Activated T-cell treated with anti-CD3 and anti-CD28 coated beads, Interleukin-2, amount 50 U/mL, for 72 hours (primary cell): ENCODE results near the gene CST6. TPM values are rescaled to one million over a fixed set of nuclear protein-coding genes. Genes with fewer than 3 reads are reported as not detected.
"Not testable (repeated sequence)": the region's sequence is repeated elsewhere in the genome, so short reads cannot be mapped to it uniquely, and the experiment has no call there.

ENCODE experiments used
- ATAC-seq, 2 donors: fragments of 150-1000 bp; cut with Tn5 transposase; replicated peaks in 1 of 2; 2 replicates each; pipeline ENCODE4 v1.10.0; 2021; ENCODE audit warnings: moderate library complexity in 2 of 2, mild to moderate bottlenecking in 1 of 2
- DNase-seq, 2 donors: peaks; one replicate each; pipeline ENCODE4 v3.0.0; 2021 to 2022; ENCODE audit warnings: mixed read lengths in 1 of 2
- H3K27ac Mint-ChIP-seq: one replicate; pipeline ENCODE4 v1.8.0; 2022; ENCODE audit warnings: mild to moderate bottlenecking, moderate library complexity, mixed read lengths
- H3K27me3 Mint-ChIP-seq: one replicate; pipeline ENCODE4 v1.8.0; 2022; ENCODE audit warnings: low read depth, mixed read lengths
- H3K36me3 Mint-ChIP-seq, 2 donors: one replicate each; pipeline ENCODE4 v1.8.0; 2022; ENCODE audit warnings: mixed read lengths in 2 of 2, mild to moderate bottlenecking in 1 of 2; ENCODE audit not compliant: insufficient read depth in 2 of 2
- H3K4me1 Mint-ChIP-seq: one replicate; pipeline ENCODE4 v1.8.0; 2022; ENCODE audit warnings: low read depth, mixed read lengths
- H3K4me3 Mint-ChIP-seq, 2 donors: one replicate each; pipeline ENCODE4 v1.8.0; 2022; ENCODE audit warnings: mild to moderate bottlenecking in 2 of 2, mixed read lengths in 2 of 2, moderate library complexity in 2 of 2
- H3K9me3 Mint-ChIP-seq, 2 donors: one replicate each; pipeline ENCODE4 v1.8.0; 2022; ENCODE audit warnings: mixed read lengths in 2 of 2
- total RNA-seq, 2 donors: library from RNA; stranded (reverse); gene quantifications; one replicate each; pipeline ENCODE4 v1.2.3, GENCODE V29; 2022

Gene CST6
- total RNA-seq, 2 donors from 2014 or later: 0.34 to 0.79 TPM

GRCh38 chr11:66002648-66003225 is 9.1 kb upstream of the CST6 start:
- DNase-seq: peak in 1 of 2 donors; percentile 78
- H3K36me3 Mint-ChIP-seq: peaks cover 5 to 23% of the 10 kb centered on the region in 2 donors
- H3K4me1 Mint-ChIP-seq: peaks cover 42% of the 10 kb centered on the region
- no peaks in the 10 kb centered on the region for H3K9me3 Mint-ChIP-seq
- H3K27me3 Mint-ChIP-seq: no peaks in the 10 kb centered on the region
- H3K27ac Mint-ChIP-seq: peak overlapping the region; percentile 75
- peak overlapping the region; percentile 95 to 99 for H3K4me3 Mint-ChIP-seq
- peak; percentile 72 to 79 for ATAC-seq

- no peak for ATAC-seq
- no peak for DNase-seq
- H3K9me3 Mint-ChIP-seq: no peaks in the 10 kb centered on the region
Measured at GRCh38 chr11:66003291-66003690, 8.5 kb upstream of the CST6 start.

DNA sequence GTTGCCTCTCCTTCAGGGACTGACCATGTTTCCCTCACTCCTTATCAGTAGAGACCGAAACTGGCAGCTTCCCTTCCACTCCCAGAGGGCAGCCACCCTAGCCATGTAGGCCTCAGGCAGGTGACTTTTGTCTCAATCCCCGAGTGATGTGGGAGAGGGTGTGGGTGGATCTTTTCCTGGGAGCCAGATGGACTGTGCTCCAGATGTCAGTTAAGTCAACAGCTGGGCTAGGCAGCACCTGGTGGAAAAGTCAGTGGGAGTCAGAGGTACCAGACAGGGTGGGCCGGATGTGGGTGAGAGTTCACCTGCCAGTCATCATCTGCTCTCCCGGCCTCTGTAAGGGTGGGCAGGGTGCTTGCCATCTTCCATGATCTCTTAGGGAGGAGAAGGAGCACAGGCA is 7.6 kb upstream of the CST6 start:
- H3K36me3 Mint-ChIP-seq: peaks cover 3 to 16% of the 10 kb centered on the region in 2 donors
- H3K27ac Mint-ChIP-seq: no peak overlapping the region
- no peaks in the 10 kb centered on the region for H3K27me3 Mint-ChIP-seq
- ATAC-seq (no peak), DNase-seq (no peak)
- H3K9me3 Mint-ChIP-seq: no peaks in the 10 kb centered on the region
- peaks cover 33% of the 10 kb centered on the region for H3K4me1 Mint-ChIP-seq
- H3K4me3 Mint-ChIP-seq: peak overlapping the region; percentile 44 to 60

More at GRCh38 chr11:66003291-66003690, 8.5 kb upstream of the CST6 start:
- Mint-ChIP-seq H3K36me3 (peaks cover 3 to 22% of the 10 kb centered on the region in 2 donors), H3K4me3 (peak overlapping the region; percentile 92 to 95), H3K27me3 (no peaks in the 10 kb centered on the region), H3K27ac (peak overlapping the region; percentile 75), H3K4me1 (peaks cover 40% of the 10 kb centered on the region)

- Mint-ChIP-seq H3K27me3 (peaks cover 5% of the 10 kb centered on the region), H3K27ac (no peak overlapping the region), H3K9me3 (no peaks in the 10 kb centered on the region), H3K36me3 (peaks cover 3 to 11% of the 10 kb centered on the region in 2 donors), H3K4me3 (no peak overlapping the region), H3K4me1 (peaks cover 15% of the 10 kb centered on the region)
- ATAC-seq: no peak
- no peak for DNase-seq
Measured at GRCh38 chr11:66006134-66006890, 5.5 kb upstream of the CST6 start.

- ATAC-seq (no peak), DNase-seq (no peak)
- no peak overlapping the region for H3K4me3 Mint-ChIP-seq
- peaks cover 2 to 10% of the 10 kb centered on the region in 2 donors for H3K36me3 Mint-ChIP-seq
- peaks cover 5% of the 10 kb centered on the region for H3K27me3 Mint-ChIP-seq
- H3K4me1 Mint-ChIP-seq: peaks cover 15% of the 10 kb centered on the region
- H3K9me3 Mint-ChIP-seq: no peaks in the 10 kb centered on the region
- H3K27ac Mint-ChIP-seq: no peak overlapping the region
Measured at GRCh38 chr11:66006891-66007176, 5.0 kb upstream of the CST6 start.

GRCh38 chr11:66007201-66007634 is 4.6 kb upstream of the CST6 start:
- DNase-seq (no peak), ATAC-seq (no peak)
- peaks cover 15% of the 10 kb centered on the region for H3K4me1 Mint-ChIP-seq
- peaks cover 5% of the 10 kb centered on the region for H3K27me3 Mint-ChIP-seq
- no peaks in the 10 kb centered on the region for H3K9me3 Mint-ChIP-seq
- peaks cover 0 to 6% of the 10 kb centered on the region in 2 donors for H3K36me3 Mint-ChIP-seq
- no peak overlapping the region for H3K27ac Mint-ChIP-seq
- H3K4me3 Mint-ChIP-seq: no peak overlapping the region

GRCh38 chr11:66008095-66008467 is 3.7 kb upstream of the CST6 start:
- ATAC-seq (no peak), DNase-seq (no peak)
- Mint-ChIP-seq H3K36me3 (peaks cover 0 to 6% of the 10 kb centered on the region in 2 donors), H3K27me3 (peaks cover 9% of the 10 kb centered on the region), H3K27ac (no peak overlapping the region), H3K9me3 (no peaks in the 10 kb centered on the region), H3K4me3 (no peak overlapping the region), H3K4me1 (peaks cover 9% of the 10 kb centered on the region)

DNA sequence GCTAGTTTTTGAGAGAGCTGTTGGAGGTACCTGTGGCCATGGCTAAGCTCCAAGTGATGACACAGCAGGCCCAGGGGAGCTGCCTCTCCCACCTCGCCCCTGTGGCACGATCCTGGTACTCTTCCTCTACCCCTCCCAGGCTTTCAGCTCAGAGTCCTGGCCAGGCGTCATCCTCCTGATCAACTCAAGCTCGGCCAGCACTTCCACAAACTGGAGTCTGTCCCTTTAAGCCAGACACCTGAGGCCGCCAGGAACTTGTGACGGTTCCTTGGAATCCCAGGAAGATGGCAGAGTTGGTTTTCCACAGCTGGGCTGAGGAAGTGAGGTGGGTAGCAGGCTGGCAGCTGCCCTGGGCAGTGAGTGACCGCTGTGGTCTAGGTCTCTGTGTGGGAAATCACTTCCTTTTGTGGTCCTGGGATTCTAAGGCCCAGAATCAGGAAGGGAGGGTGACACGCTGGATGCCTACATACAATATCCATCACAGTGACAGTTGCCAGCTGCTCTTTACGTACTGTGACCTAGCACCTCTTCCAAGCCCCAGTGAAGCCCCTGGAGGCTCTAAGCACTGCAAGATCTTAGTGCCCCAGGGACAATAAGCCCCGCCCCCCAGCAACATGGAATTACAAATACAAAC is 3.2 kb upstream of the CST6 start:
- ATAC-seq (no peak), DNase-seq (no peak)
- H3K9me3 Mint-ChIP-seq: no peaks in the 10 kb centered on the region
- peaks cover 4% of the 10 kb centered on the region for H3K4me1 Mint-ChIP-seq
- no peak overlapping the region for H3K4me3 Mint-ChIP-seq
- H3K27me3 Mint-ChIP-seq: peaks cover 14% of the 10 kb centered on the region
- peaks cover 0 to 6% of the 10 kb centered on the region in 2 donors for H3K36me3 Mint-ChIP-seq
- no peak overlapping the region for H3K27ac Mint-ChIP-seq

DNA sequence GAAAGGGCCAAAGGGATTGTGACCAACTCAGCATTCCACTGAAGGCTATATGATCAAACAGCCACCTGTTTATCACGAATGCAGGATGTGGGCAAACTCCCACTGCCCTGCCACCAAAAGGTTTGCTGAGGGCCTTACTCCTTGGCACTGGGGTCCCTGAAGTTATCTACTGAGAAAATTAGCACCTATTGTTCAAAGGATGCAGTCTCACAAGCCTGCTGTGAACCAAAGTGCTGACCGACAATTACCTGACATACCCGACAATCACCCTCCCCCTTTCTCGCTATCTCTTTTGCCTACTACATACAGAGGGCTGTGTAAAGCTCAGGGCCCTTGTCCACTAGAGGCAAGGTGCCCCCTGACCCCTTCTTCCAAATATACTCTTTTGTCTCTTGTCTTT is 1.8 kb upstream of the CST6 start:
- not testable (repeated sequence) for ATAC-seq, H3K4me1 Mint-ChIP-seq, H3K27ac Mint-ChIP-seq, DNase-seq, H3K9me3 Mint-ChIP-seq, H3K4me3 Mint-ChIP-seq, H3K36me3 Mint-ChIP-seq
- peaks cover 21% of the 10 kb centered on the region for H3K27me3 Mint-ChIP-seq

GRCh38 chr11:66011239-66011784 is 496 bp upstream of the CST6 start:
- peaks cover 21% of the 10 kb centered on the region for H3K27me3 Mint-ChIP-seq

GRCh38 chr11:66012371-66012945 is 650 bp downstream of the CST6 start:
- Mint-ChIP-seq H3K9me3 (no peaks in the 10 kb centered on the region), H3K27me3 (peaks cover 21% of the 10 kb centered on the region), H3K4me1 (peaks cover 4% of the 10 kb centered on the region), H3K27ac (no peak overlapping the region), H3K36me3 (no peaks in the 10 kb centered on the region), H3K4me3 (peak overlapping the region in 1 of 2 donors; percentile 58)
- ATAC-seq (no peak), DNase-seq (no peak)

More at GRCh38 chr11:66011239-66011784, 496 bp upstream of the CST6 start:
- no peak for DNase-seq
- Mint-ChIP-seq H3K27ac (no peak overlapping the region), H3K36me3 (no peaks in the 10 kb centered on the region), H3K4me1 (no peaks in the 10 kb centered on the region), H3K9me3 (no peaks in the 10 kb centered on the region), H3K4me3 (peak overlapping the region in 1 of 2 donors; percentile 27)
- no peak for ATAC-seq

DNA sequence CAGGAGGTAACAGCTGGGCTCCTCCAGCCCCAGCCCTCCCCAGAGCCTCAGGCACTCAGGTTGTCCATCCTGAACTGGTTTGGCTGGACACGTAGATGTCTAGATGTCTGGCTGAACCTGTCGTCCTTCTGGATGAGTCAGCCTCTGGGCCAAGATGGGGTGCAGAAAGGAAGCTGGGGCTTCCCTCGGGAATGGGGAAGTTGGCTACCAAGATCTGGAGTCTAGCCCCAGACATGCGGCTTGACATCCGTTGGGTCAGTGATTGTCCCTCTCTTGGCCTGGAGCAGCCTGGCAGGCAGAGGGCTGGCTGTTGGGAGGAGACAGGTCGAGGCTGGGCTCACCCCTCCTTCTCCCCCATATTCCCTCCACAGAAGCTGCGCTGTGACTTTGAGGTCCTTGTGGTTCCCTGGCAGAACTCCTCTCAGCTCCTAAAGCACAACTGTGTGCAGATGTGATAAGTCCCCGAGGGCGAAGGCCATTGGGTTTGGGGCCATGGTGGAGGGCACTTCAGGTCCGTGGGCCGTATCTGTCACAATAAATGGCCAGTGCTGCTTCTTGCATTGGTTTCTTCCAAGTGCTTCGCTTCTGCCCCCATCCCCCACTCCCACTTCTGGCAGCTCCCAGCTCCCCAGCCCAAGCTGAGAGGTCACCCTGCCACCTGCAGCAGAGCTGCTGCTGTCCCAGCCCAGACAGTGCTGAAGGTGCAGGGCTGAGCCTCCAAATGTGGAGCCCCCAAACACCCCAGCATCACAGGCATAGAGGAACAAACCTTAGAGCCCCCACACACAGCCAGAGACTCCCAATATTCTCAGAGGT is 1.3 kb downstream of the CST6 start:
- Mint-ChIP-seq H3K9me3 (no peaks in the 10 kb centered on the region), H3K36me3 (no peaks in the 10 kb centered on the region), H3K4me3 (no peak overlapping the region), H3K27me3 (peaks cover 21% of the 10 kb centered on the region), H3K4me1 (peaks cover 7% of the 10 kb centered on the region), H3K27ac (no peak overlapping the region)
- no peak for ATAC-seq
- no peak for DNase-seq
